Body of pancreas (tissue), 4 donors: Measurements from ENCODE around the gene NOBOX. TPM values are rescaled to one million over a fixed set of nuclear protein-coding genes. Genes with fewer than 3 reads are reported as not detected.

Experiments used
- ATAC-seq: fragments of 150-250 bp; one replicate; pipeline ENCODE4 v1.9.1; 2016
- DNase-seq, 4 donors: peaks; one replicate each; pipeline ENCODE4 v3.0.0-alpha.2; 2019
- H3K27ac ChIP-seq, 4 donors: fragments of 200-600 bp; sonication (generic); 1 replicate in 3 of 4; 2 replicates in 1 of 4; pipeline versions ENCODE4 v1.5.1 to v1.6.1; 2016 to 2019; ENCODE audit warnings: mild to moderate bottlenecking in 1 of 4, mixed read lengths in 1 of 4, moderate library complexity in 1 of 4
- H3K27me3 ChIP-seq, 2 donors: fragments of 200-600 bp; sonication (generic); one replicate each; pipeline ENCODE4 v1.6.0; 2016; ENCODE audit warnings: mild to moderate bottlenecking in 1 of 2
- H3K36me3 ChIP-seq, 2 donors: fragments of 200-600 bp; sonication (generic); replicated peaks in 1 of 2; 2 replicates each; pipeline ENCODE4 v1.5.1; 2016; ENCODE audit warnings: low read depth in 2 of 2; ENCODE audit not compliant: insufficient read depth in 1 of 2
- H3K4me1 ChIP-seq: fragments of 200-600 bp; sonication (generic); one replicate; pipeline ENCODE4 v1.6.0; 2016
- H3K4me3 ChIP-seq, 2 donors: fragments of 200-600 bp; sonication (generic); 1 replicate in 1 of 2; 2 replicates in 1 of 2; pipeline ENCODE4 v1.5.1; 2016 to 2019
- H3K9me3 ChIP-seq, 3 donors: fragments of 200-600 bp; sonication (generic); 1 replicate in 2 of 3; 2 replicates in 1 of 3; pipeline ENCODE4 v1.5.1; 2016
- POLR2A ChIP-seq, 3 donors: fragments of 450-650 bp; IDR thresholded peaks; one replicate each; pipeline ENCODE4 v1.6.1; 2016; ENCODE audit warnings: antibody characterized with exemption in 3 of 3, mild to moderate bottlenecking in 2 of 3
- WGBS, 2 donors: methylation state at CpG; one replicate each; pipeline ENCODE4 v1.1.5; 2017; 5-methylcytosine and 5-hydroxymethylcytosine counted together
- intact Hi-C: fragments of 100-400 bp; cut with DNase I; formaldehyde crosslinking; loops from one replicate; pipeline ENCODE4 v1.15.1; 2023
- total RNA-seq, 2 donors: library from RNA; depleted of rRNA; stranded (reverse); fragments of >200 nt; gene quantifications; one replicate each; pipeline ENCODE4 v1.1.0, GENCODE V29; 2016
- TF ChIP-seq, protein P1 (sequence below), 7 experiments: fragments of 450-650 bp in 4 of 7; fragments of 200-600 bp in 3 of 7; sonication (generic) in 3 of 7; IDR thresholded peaks; one replicate each; pipeline ENCODE4 v1.5.1; 2016 to 2019; ENCODE audit warnings: antibody characterized with exemption in 7 of 7

Gene NOBOX
- not detected for total RNA-seq

DNA sequence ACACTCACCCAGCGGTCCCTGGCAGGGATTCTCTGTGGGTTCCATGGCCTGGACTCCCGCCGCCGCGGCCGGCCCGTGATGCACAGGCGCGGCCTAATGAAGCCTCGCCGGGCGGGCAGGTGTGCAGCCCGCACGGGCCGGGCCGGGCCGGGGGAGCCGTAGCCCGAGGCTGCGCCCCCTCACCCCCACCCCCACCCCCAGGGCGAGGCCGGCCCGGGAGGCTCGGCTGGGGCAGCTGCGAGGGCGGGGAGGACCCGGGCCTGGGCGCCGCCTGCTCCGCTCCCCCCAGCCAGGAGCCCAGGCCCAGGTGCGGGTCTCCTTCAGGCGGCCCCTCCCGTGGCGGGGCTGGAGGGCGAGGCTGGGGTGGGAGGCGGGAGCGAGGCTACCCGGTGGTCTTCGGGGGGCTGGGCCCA is at the start of gene NOBOX:
Gene NOBOX (minus strand): TSS at position 45 of the 413 bp plus-strand sequence.
- ATAC-seq (no peak), DNase-seq (no peak)
- no peaks in the 10 kb centered on the region for H3K9me3 ChIP-seq
- no peak for TF ChIP-seq POLR2A (IDR thresholded peaks at IDR 0.05)
- TF ChIP-seq, protein P1, sequence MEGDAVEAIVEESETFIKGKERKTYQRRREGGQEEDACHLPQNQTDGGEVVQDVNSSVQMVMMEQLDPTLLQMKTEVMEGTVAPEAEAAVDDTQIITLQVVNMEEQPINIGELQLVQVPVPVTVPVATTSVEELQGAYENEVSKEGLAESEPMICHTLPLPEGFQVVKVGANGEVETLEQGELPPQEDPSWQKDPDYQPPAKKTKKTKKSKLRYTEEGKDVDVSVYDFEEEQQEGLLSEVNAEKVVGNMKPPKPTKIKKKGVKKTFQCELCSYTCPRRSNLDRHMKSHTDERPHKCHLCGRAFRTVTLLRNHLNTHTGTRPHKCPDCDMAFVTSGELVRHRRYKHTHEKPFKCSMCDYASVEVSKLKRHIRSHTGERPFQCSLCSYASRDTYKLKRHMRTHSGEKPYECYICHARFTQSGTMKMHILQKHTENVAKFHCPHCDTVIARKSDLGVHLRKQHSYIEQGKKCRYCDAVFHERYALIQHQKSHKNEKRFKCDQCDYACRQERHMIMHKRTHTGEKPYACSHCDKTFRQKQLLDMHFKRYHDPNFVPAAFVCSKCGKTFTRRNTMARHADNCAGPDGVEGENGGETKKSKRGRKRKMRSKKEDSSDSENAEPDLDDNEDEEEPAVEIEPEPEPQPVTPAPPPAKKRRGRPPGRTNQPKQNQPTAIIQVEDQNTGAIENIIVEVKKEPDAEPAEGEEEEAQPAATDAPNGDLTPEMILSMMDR (IDR thresholded peaks at IDR 0.05) = no peak
- intact Hi-C loops = no loop called here
- no peaks in the 10 kb centered on the region for H3K4me1 ChIP-seq
- WGBS, 2 donors = 87 to 95% methylated on average over 3 to 8 of the region's 39 CpGs
- no peak within 1 kb of the TSS for H3K27ac ChIP-seq
- H3K27me3 ChIP-seq = no peaks in the 10 kb centered on the region
- no peaks in the 10 kb centered on the region for H3K36me3 ChIP-seq
- no peak within 1 kb of the TSS for H3K4me3 ChIP-seq

DNA sequence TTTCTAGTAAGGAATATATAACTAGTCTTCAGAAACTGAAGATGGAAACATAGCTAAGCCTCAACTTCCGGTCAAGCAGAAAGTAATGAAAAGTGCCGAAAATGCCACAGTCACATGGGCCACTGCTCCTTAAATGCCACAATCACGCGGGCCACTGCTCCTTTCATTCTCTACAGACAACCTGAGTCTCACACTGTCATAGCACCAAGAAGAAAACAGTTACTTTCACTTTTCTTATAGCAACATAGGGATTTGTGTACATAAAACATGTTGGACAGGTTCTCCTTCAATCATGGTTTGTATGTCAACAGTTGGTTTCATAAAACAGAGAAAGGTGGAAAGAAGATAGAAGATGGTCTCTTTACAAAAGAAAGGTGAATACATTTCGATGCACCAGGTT is 48.6 kb upstream of the NOBOX start:
- Histone ChIP-seq H3K4me3 (no peak overlapping the region), H3K36me3 (no peaks in the 10 kb centered on the region), H3K4me1 (peaks cover 5% of the 10 kb centered on the region), H3K27ac (no peak overlapping the region), H3K27me3 (no peaks in the 10 kb centered on the region), H3K9me3 (no peaks in the 10 kb centered on the region)
- DNase-seq (no peak), ATAC-seq (no peak)
- WGBS, 2 donors = 84 to 88% methylated on average over 5 of the region's 5 CpGs
- intact Hi-C loops = no loop called here
- TF ChIP-seq, protein P1 (IDR thresholded peaks at IDR 0.05) = no peak
- no peak for TF ChIP-seq POLR2A (IDR thresholded peaks at IDR 0.05)

DNA sequence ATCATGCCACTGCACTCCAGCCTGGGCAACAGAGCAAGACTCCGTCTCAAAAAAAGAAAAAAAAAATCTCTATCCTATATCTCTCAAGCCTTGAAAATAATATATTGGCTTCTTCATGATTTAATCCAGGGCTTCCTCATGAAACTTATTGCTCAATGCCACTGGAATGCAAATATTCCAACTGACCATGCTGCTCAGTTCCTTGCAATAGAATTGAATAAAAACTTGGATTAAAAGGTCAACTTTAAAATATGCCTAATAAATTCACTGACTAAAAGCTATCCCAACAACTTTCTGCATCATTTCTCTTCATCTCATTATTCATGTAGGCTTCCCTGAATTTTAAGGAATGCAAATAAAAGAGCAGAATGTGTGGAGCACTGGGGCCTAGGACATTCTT is 42.1 kb upstream of the NOBOX start:
- Histone ChIP-seq H3K36me3 (no peaks in the 10 kb centered on the region), H3K4me1 (peaks cover under 1% of the 10 kb centered on the region), H3K9me3 (no peaks in the 10 kb centered on the region), H3K27ac (no peak overlapping the region), H3K27me3 (no peaks in the 10 kb centered on the region), H3K4me3 (no peak overlapping the region)
- no peak for ATAC-seq
- 71 to 100% methylated on average over 1 of the region's 1 CpG for WGBS, 2 donors
- no peak for DNase-seq
- intact Hi-C loops = no loop called here
- TF ChIP-seq, protein P1 (IDR thresholded peaks at IDR 0.05) = no peak
- no peak for TF ChIP-seq POLR2A (IDR thresholded peaks at IDR 0.05)

DNA sequence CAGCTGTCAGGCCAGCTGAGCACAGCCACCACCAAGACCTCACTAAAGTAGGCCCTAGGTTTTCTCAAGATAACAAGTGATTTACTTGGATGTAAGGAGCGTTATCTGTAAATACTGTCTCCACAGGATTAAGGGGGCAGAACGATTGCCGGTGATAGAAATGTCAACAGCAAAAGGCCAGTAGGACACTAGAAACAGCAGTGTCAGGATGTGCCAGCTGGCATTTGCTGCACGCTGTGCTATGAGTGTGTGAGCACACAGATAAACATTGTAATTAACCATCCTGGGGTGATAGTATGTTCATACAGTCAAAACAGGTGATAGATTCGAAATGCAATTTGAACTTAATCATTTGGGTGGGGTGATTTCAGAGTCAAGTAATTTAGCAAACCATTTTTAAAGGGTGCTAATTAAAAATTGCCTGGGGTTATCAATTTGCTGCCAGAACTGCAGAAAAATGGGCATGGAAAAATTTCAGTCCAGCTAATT is 36.3 kb upstream of the NOBOX start:
- intact Hi-C loops = no loop called here
- Histone ChIP-seq H3K4me1 (no peaks in the 10 kb centered on the region), H3K27me3 (no peaks in the 10 kb centered on the region), H3K36me3 (no peaks in the 10 kb centered on the region), H3K9me3 (no peaks in the 10 kb centered on the region), H3K27ac (no peak overlapping the region), H3K4me3 (no peak overlapping the region)
- DNase-seq (no peak), ATAC-seq (no peak)
- WGBS, 2 donors = 29 to 35% methylated on average over 5 of the region's 5 CpGs
- TF ChIP-seq, protein P1 (IDR thresholded peaks at IDR 0.05) = no peak
- no peak for TF ChIP-seq POLR2A (IDR thresholded peaks at IDR 0.05)

DNA sequence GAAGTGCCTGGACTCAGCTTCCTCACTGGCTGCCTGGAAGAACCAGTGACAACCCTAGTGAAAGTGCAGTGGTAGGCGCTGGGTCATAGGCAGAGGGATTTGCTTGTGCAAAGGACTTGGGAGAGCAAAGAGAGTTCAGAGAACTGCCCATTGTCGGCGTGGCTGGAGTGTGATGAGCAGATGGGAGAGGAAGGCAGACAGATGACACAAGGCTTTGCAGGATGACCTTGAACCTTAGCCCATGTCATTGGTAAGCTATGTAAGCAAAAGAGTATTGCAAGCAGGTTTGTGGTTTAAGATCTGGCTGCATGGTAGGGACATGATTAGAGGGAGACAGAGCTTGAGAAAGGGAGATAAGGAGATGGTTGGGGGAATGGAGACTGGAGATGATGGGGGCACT is 35.3 kb upstream of the NOBOX start:
- TF ChIP-seq, protein P1 (IDR thresholded peaks at IDR 0.05) = no peak
- no peak for TF ChIP-seq POLR2A (IDR thresholded peaks at IDR 0.05)
- DNase-seq (no peak), ATAC-seq (no peak)
- H3K9me3 ChIP-seq = no peaks in the 10 kb centered on the region
- no peak overlapping the region for H3K27ac ChIP-seq
- H3K4me3 ChIP-seq = no peak overlapping the region
- no peaks in the 10 kb centered on the region for H3K27me3 ChIP-seq
- intact Hi-C loops = no loop called here
- 79% methylated on average over 3 of the region's 3 CpGs for WGBS, 2 donors
- no peaks in the 10 kb centered on the region for H3K36me3 ChIP-seq
- no peaks in the 10 kb centered on the region for H3K4me1 ChIP-seq
